Measurements from ENCODE around the gene SSR4.

The SSR4 gene

GRCh38 chrX:153802513-153803045 lies 8.1 kb downstream of the SSR4 start:
- Histone ChIP-seq H3K36me3 (ENCODE audit: control insufficient read depth, insufficient read depth, low read length, severe bottlenecking) (peaks cover 16% of the 10 kb centered on the region), H3K27me3 (replicated peaks; ENCODE audit: control insufficient read depth, insufficient read depth, low read length) (peaks cover 12% of the 10 kb centered on the region), H3K9me3 (ENCODE audit: control insufficient read depth, low read length) (peaks cover under 1% of the 10 kb centered on the region), H3K9ac (ENCODE audit: low read length) (no peak overlapping the region), H3K4me3 (ENCODE audit: low read length) (no peak overlapping the region), H3K4me1 (ENCODE audit: control insufficient read depth, insufficient read depth, low read length) (no peaks in the 10 kb centered on the region)
- DNase-seq (ENCODE audit: low read depth), result no peak

GRCh38 chrX:153803211-153804099 lies 9.0 kb downstream of the SSR4 start:
- Histone ChIP-seq H3K9me3 (ENCODE audit: control insufficient read depth, low read length) (no peaks in the 10 kb centered on the region), H3K4me3 (ENCODE audit: low read length) (no peak overlapping the region), H3K4me1 (ENCODE audit: control insufficient read depth, insufficient read depth, low read length) (no peaks in the 10 kb centered on the region), H3K9ac (ENCODE audit: low read length) (no peak overlapping the region), H3K36me3 (ENCODE audit: control insufficient read depth, insufficient read depth, low read length, severe bottlenecking) (peaks cover 10% of the 10 kb centered on the region), H3K27me3 (replicated peaks; ENCODE audit: control insufficient read depth, insufficient read depth, low read length) (peaks cover 12% of the 10 kb centered on the region)
- DNase-seq (ENCODE audit: low read depth), result no peak

GRCh38 chrX:153804100-153804595 lies 9.7 kb downstream of the SSR4 start:
- Histone ChIP-seq H3K9ac (ENCODE audit: low read length) (no peak overlapping the region), H3K27me3 (replicated peaks; ENCODE audit: control insufficient read depth, insufficient read depth, low read length) (peaks cover 12% of the 10 kb centered on the region), H3K36me3 (ENCODE audit: control insufficient read depth, insufficient read depth, low read length, severe bottlenecking) (peaks cover 4% of the 10 kb centered on the region), H3K9me3 (ENCODE audit: control insufficient read depth, low read length) (peaks cover 3% of the 10 kb centered on the region), H3K4me3 (ENCODE audit: low read length) (no peak overlapping the region), H3K4me1 (ENCODE audit: control insufficient read depth, insufficient read depth, low read length) (no peaks in the 10 kb centered on the region)
- DNase-seq (ENCODE audit: low read depth), result no peak

GRCh38 chrX:153804621-153805020 lies 10.2 kb downstream of the SSR4 start:
- Histone ChIP-seq H3K36me3 (ENCODE audit: control insufficient read depth, insufficient read depth, low read length, severe bottlenecking) (no peaks in the 10 kb centered on the region), H3K9me3 (ENCODE audit: control insufficient read depth, low read length) (peaks cover 3% of the 10 kb centered on the region)

GRCh38 chrX:153805436-153805835 lies 11.0 kb downstream of the SSR4 start:
- Histone ChIP-seq H3K9me3 (ENCODE audit: control insufficient read depth, low read length) (peaks cover 8% of the 10 kb centered on the region), H3K27me3 (replicated peaks; ENCODE audit: control insufficient read depth, insufficient read depth, low read length) (peaks cover 15% of the 10 kb centered on the region), H3K4me1 (ENCODE audit: control insufficient read depth, insufficient read depth, low read length) (no peaks in the 10 kb centered on the region), H3K4me3 (ENCODE audit: low read length) (no peak overlapping the region), H3K9ac (ENCODE audit: low read length) (no peak overlapping the region), H3K36me3 (ENCODE audit: control insufficient read depth, insufficient read depth, low read length, severe bottlenecking) (no peaks in the 10 kb centered on the region)
- DNase-seq (ENCODE audit: low read depth), result no peak

More at GRCh38 chrX:153804621-153805020, 10.2 kb downstream of the SSR4 start:
- no peak overlapping the region for H3K4me3 ChIP-seq (ENCODE audit: low read length)
- no peak overlapping the region for H3K9ac ChIP-seq (ENCODE audit: low read length)
- peaks cover 12% of the 10 kb centered on the region for H3K27me3 ChIP-seq (replicated peaks; ENCODE audit: control insufficient read depth, insufficient read depth, low read length)
- no peaks in the 10 kb centered on the region for H3K4me1 ChIP-seq (ENCODE audit: control insufficient read depth, insufficient read depth, low read length)
- DNase-seq (ENCODE audit: low read depth), result no peak

- Histone ChIP-seq H3K27me3 (replicated peaks; ENCODE audit: control insufficient read depth, insufficient read depth, low read length) (peaks cover 17% of the 10 kb centered on the region), H3K9me3 (ENCODE audit: control insufficient read depth, low read length) (peaks cover 8% of the 10 kb centered on the region), H3K4me3 (ENCODE audit: low read length) (no peak overlapping the region), H3K9ac (ENCODE audit: low read length) (no peak overlapping the region), H3K4me1 (ENCODE audit: control insufficient read depth, insufficient read depth, low read length) (no peaks in the 10 kb centered on the region), H3K36me3 (ENCODE audit: control insufficient read depth, insufficient read depth, low read length, severe bottlenecking) (no peaks in the 10 kb centered on the region)
- DNase-seq (ENCODE audit: low read depth), result no peak
These were observed 12.6 kb downstream of the SSR4 start for GRCh38 chrX:153806999-153807575.

GRCh38 chrX:153807976-153808375 lies 13.5 kb downstream of the SSR4 start:
- Histone ChIP-seq H3K36me3 (ENCODE audit: control insufficient read depth, insufficient read depth, low read length, severe bottlenecking) (no peaks in the 10 kb centered on the region), H3K9ac (ENCODE audit: low read length) (no peak overlapping the region), H3K27me3 (replicated peaks; ENCODE audit: control insufficient read depth, insufficient read depth, low read length) (peaks cover 20% of the 10 kb centered on the region), H3K9me3 (ENCODE audit: control insufficient read depth, low read length) (peaks cover 8% of the 10 kb centered on the region), H3K4me1 (ENCODE audit: control insufficient read depth, insufficient read depth, low read length) (no peaks in the 10 kb centered on the region), H3K4me3 (ENCODE audit: low read length) (no peak overlapping the region)
- no peak for DNase-seq (ENCODE audit: low read depth)

- no peak for DNase-seq (ENCODE audit: low read depth)
These were observed 17.8 kb downstream of the SSR4 start for GRCh38 chrX:153812220-153812619.

GRCh38 chrX:153813161-153813560 lies 18.7 kb downstream of the SSR4 start:
- Histone ChIP-seq H3K27me3 (replicated peaks; ENCODE audit: control insufficient read depth, insufficient read depth, low read length) (peaks cover 41% of the 10 kb centered on the region), H3K9ac (ENCODE audit: low read length) (no peak overlapping the region), H3K4me1 (ENCODE audit: control insufficient read depth, insufficient read depth, low read length) (no peaks in the 10 kb centered on the region), H3K9me3 (ENCODE audit: control insufficient read depth, low read length) (peaks cover 8% of the 10 kb centered on the region), H3K36me3 (ENCODE audit: control insufficient read depth, insufficient read depth, low read length, severe bottlenecking) (no peaks in the 10 kb centered on the region), H3K4me3 (ENCODE audit: low read length) (no peak overlapping the region)
- DNase-seq (ENCODE audit: low read depth), result no peak

More at GRCh38 chrX:153812220-153812619, 17.8 kb downstream of the SSR4 start:
- H3K4me1 ChIP-seq (ENCODE audit: control insufficient read depth, insufficient read depth, low read length), result no peaks in the 10 kb centered on the region
- H3K4me3 ChIP-seq (ENCODE audit: low read length), result no peak overlapping the region
- peaks cover 35% of the 10 kb centered on the region for H3K27me3 ChIP-seq (replicated peaks; ENCODE audit: control insufficient read depth, insufficient read depth, low read length)
- H3K9me3 ChIP-seq (ENCODE audit: control insufficient read depth, low read length), result peaks cover 8% of the 10 kb centered on the region
- H3K9ac ChIP-seq (ENCODE audit: low read length), result no peak overlapping the region
- H3K36me3 ChIP-seq (ENCODE audit: control insufficient read depth, insufficient read depth, low read length, severe bottlenecking), result no peaks in the 10 kb centered on the region

- no peak overlapping the region for H3K9ac ChIP-seq (ENCODE audit: low read length)
- peaks cover 5% of the 10 kb centered on the region for H3K9me3 ChIP-seq (ENCODE audit: control insufficient read depth, low read length)
- peaks cover 46% of the 10 kb centered on the region for H3K27me3 ChIP-seq (replicated peaks; ENCODE audit: control insufficient read depth, insufficient read depth, low read length)
- H3K4me1 ChIP-seq (ENCODE audit: control insufficient read depth, insufficient read depth, low read length), result no peaks in the 10 kb centered on the region
- no peaks in the 10 kb centered on the region for H3K36me3 ChIP-seq (ENCODE audit: control insufficient read depth, insufficient read depth, low read length, severe bottlenecking)
- H3K4me3 ChIP-seq (ENCODE audit: low read length), result no peak overlapping the region
- DNase-seq (ENCODE audit: low read depth), result no peak
These were observed 20.3 kb downstream of the SSR4 start for GRCh38 chrX:153814591-153815315.
